HK-2 (cell line): ENCODE results near the gene NPPC.
"Not testable (repeated sequence)": the region's sequence is repeated elsewhere in the genome, so short reads cannot be mapped to it uniquely, and the experiment has no call there.

ENCODE experiments used
- DNase-seq: peaks from one replicate; pipeline ENCODE4 v3.0.0-alpha.2; 2018; ENCODE audit not compliant: unreplicated experiment

The NPPC gene

GRCh38 chr2:231926180-231926741, at the start of gene NPPC:
NPPC (minus strand) TSS chr2:231926396; CDS start chr2:231926249, 147 bp downstream.
- DNase-seq, result peak; percentile 80

GRCh38 chr2:231975001-231975400, 48.8 kb upstream of the NPPC start:
- DNase-seq, result no peak

DNA sequence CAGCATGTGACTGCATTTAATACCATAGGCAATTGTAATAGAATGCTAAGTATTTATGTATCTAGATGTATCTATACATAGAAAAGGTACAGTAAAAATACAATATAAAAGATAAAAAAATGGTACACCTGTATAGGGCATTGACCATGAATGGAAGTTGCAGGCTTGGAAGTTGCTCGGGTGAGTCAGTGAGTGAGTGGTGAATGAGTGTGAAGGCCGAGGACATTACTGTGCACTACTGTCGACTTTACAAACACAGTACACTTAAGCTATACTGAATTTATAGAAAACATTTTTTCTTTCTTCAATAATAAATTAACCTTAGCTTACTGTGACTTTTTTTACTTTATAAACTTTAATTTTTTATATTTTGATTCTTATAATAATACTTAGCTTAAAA, 44.3 kb upstream of the NPPC start:
- DNase-seq, result no peak

DNA sequence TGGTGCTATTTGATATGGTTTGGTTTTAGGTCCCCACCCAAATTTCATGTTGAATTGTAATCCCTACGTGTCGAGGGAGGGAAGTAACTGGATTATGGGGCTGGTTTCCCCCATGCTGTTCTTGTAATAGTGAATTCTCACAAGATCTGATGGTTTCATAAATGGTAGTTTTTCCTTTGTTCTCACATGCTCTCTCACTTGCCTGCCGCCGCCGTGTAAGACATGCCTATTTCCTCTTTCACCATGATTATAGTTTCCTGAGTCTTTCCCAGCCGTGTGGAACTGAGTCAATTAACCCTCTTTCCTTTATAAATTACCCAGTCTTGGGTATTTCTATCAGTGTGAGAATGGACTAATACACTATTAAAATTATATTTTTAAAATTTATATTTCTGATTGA, 42.6 kb upstream of the NPPC start:
- DNase-seq, result no peak

- DNase-seq, result no peak
These were observed 40.7 kb upstream of the NPPC start for GRCh38 chr2:231966886-231967285.

GRCh38 chr2:231965102-231965501, 38.9 kb upstream of the NPPC start:
- no peak for DNase-seq

- peak; percentile 80 for DNase-seq
These were observed 35.4 kb upstream of the NPPC start, which contains the start of gene DIS3L2 for GRCh38 chr2:231961349-231962166. DIS3L2 (plus strand) TSS chr2:231961713; CDS start chr2:232014928, 53,215 bp downstream.

- no peak for DNase-seq
These were observed 34.7 kb upstream of the NPPC start for GRCh38 chr2:231960810-231961348.

GRCh38 chr2:231957913-231958763, 31.9 kb upstream of the NPPC start:
- DNase-seq, result no peak

- DNase-seq, result no peak
These were observed 29.7 kb upstream of the NPPC start for GRCh38 chr2:231955758-231956472.

GRCh38 chr2:231951452-231952035, 25.3 kb upstream of the NPPC start:
- no peak for DNase-seq

DNA sequence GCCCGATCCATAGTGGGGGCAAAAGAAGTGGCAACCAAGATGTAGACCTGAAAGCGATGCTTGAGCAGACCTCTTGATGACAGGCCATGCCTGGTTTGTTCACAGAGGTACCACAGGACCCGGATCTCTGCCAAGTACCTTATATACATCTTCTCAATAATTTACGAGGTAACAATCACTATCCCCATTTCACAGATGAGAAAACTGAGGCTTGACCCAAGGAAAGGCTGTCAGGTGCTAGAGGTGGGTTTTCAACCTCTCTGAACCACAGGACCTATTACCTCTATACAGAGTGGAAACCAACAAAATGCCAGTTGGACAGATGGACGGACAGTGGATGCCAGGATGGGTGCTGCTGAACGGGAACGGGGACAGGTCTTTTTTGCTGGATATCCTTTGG, 21.5 kb upstream of the NPPC start:
- DNase-seq, result no peak

DNA sequence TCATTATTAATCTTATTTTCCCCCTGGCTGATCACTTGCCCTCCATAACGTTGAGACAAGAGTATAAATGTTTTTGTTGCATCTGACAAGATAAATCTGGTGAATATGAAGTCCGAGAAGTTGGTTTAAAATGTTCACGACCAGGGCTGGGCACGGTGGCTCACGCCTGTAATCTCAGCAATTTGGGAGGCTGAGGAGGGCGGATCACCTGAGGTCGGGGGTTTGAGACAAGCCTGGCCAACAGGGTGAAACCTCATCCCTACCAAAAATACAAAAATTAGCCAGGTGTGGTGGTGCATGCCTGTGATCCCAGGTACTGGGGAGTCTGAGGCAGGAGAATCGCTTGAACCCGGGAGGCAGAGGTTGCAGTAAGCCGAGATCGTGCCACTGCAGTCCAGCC, 20.9 kb upstream of the NPPC start:
- not testable (repeated sequence) for DNase-seq

DNA sequence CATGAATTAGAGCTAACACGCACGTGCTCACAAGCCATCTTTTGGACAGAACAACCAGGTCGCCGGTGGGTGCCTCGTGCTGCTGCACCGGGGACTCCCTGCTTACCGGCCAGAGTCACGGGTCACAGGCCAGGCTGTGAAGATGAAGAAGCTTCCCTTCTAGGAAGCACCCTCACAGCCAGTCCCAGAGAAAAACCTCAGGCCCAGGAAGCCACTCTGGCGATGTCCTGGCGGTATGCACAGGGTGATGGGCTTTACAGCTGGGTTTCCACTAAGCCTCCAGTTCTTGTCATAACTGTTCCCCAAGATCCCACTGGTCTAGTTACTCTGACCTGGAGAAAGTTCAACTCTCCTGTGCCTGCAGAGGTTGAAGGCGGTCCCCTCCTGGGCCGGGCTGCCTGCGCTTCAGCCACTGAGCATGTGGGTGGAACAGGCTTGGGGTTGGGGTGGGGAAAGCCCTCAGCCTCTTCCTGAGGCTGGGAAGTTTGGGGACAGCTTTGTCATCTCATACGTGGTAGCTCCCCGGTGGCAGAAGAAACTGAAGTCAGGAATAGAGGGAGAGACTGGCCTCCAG, 20.1 kb upstream of the NPPC start:
- no peak for DNase-seq

GRCh38 chr2:231942180-231942579, 16.0 kb upstream of the NPPC start:
- no peak for DNase-seq

DNA sequence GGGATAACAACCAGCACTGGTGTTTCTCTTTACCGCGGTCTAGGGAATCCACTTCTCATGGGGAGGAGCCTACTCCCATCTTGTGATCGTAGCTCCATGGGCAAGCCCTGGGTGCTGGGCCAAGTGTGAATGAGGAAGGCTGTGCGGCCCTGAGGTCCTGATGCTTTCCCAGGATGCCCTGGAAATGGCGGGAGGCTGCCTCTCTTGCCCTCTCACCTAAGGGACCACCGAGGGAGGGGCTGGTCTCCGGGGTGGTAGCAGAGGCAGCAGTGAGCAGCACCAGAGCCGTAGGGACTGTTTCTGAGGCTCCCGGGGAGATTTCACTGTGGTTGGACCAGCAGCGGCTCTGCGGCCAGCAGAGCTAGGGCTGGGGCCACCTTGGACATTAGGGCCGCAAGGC, 15.5 kb upstream of the NPPC start:
- no peak for DNase-seq

DNA sequence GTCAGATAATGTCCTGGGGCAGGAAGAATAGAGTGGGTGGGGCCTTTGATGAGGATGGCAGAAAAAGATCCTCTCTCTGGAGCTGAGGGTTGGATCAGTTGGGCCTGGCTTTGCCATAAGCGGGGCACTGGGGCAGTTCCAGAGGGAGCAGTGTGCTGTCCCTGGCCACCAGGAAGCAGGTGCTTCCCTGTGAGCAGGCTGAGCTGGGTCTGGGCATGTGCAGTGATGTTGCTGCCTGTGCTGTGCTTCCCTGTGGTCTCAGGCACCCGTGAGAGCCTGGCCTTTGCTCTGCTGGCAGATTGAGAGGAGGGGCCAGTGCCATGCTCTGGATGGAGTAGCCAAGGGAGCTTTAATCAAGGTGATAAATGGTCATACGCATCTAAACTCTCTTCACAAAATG, 14.6 kb upstream of the NPPC start:
- no peak for DNase-seq

- no peak for DNase-seq
These were observed 12.8 kb upstream of the NPPC start for GRCh38 chr2:231939022-231939421.

DNA sequence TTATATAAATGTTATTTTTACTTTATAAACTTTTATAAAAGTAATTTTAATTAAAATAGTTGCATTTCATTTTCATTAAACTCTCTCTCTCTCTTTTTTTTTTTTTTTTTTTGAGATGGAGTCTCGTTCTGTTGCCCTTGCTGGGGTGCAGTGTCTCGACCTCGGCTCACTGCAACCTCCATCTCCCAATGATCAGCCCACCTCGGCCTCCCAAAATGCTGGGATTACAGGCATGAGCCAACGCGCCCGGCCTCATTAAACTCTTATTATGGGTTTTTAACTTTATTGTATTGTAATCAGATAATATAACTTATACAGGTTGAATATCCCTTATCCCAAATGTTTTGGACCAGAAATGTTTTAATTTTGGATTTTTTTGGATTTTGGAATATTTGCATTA, 10.9 kb upstream of the NPPC start:
- DNase-seq, result no peak

GRCh38 chr2:231936491-231936890, 10.3 kb upstream of the NPPC start:
- no peak for DNase-seq

DNA sequence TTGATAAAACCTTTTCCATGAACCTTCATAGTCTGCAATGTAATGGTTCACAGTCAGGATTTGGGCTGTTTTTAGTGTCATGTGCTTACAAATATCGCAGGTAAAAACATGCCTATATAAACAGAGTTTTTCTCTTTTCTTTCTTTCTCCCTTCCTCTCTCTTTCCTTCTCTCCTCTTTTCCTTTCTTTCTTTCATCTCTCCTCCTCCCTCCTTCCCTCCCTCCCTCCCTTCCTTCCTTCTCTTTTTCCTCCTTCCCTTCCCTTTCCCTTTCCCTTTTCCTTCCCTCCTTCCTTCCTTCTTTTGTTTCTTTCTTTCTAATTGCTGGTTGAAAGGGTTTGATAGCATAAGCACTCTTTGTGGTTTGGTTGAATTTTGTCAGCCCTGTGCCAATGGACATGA, 9.6 kb upstream of the NPPC start:
- DNase-seq, result no peak
